Pulmonary artery endothelial cell (primary cell): Measurements from ENCODE around the gene KRTAP10-1. TPM values are rescaled to one million over a fixed set of nuclear protein-coding genes. Genes with fewer than 3 reads are reported as not detected.

Experiments used
- DNase-seq: peaks from one replicate; pipeline ENCODE4 v3.0.0-alpha.2; 2011; ENCODE audit warnings: low read depth, low spot score
- total RNA-seq: library from RNA; depleted of rRNA; stranded (reverse); fragments of >200 nt; gene quantifications from 2 replicates; pipeline ENCODE4 v1.2.3, GENCODE V29; 2014

Gene KRTAP10-1
- total RNA-seq, 1 donor from 2014 or later, result not detected

DNA sequence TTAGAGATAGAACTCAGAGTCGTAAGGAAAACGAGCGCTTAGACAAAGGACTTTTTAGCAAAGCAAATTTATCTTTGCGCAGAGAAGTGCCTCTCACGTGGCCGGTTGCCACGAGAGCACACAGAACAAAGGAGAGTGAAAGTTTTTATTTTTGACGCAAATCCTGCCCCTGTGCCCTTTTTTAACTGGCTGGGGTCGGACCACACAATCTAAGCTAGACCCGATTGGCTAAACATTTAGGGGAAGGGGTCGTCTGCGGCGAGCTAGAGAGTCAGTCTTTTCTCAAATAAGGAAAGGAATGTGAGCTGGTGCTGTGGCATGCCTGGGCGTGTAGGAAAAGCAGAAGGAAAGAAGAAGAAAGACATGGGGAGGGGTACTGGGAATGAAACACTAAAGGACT lies 8.9 kb upstream of the KRTAP10-1 start:
- no peak for DNase-seq

DNA sequence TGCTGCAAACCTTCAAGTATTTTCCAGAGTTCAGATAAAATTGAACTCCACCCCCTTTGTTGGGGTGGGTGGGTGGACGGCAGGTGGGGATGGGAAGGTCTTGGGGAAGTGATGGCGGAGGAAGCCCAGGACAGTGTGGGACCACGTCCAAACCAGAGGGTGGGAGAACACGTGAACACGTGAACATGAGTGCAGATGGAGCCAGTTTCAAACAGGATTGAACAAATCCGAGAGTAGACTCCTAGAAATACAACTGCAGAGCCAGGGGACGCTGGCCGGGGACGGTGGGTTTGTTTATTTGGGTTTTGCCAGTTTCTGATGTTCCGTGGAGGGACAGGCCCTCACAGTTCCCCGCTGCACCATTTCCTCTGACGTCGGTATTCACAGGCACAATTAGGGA lies 8.4 kb upstream of the KRTAP10-1 start:
- DNase-seq, result no peak

DNA sequence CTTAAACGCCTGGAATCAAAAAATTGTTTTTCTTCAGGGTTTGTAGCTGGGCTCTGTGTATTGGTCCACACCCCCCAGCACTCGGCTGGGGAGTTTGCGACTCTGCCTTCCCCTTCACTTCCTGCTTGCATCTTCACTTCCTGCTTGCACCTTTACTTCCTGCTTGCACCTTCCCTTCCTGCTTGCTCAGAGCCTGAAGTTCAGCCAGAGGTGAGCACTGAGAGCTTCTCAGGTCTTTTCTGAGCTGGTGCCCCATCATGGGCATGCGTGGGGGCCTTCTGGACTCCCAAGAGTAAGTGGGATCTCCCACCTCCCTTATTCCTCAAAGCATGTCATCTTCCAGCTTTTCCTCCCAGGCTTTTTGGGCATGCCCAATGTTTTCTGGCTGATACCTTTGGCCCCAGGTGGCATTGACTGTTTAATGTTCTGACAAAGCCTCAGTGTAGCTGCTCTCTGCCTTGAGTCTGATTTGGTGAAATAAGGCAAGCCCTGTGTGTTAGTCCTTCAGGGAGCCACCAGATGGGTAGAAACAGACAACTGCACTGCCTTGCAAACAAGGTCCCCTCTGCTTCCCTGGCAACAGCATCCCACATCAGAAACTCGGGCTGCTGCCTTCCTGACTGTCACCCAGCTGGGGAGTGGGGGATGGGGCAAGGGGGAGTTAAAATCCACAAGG lies 7.8 kb upstream of the KRTAP10-1 start:
- DNase-seq, result no peak

DNA sequence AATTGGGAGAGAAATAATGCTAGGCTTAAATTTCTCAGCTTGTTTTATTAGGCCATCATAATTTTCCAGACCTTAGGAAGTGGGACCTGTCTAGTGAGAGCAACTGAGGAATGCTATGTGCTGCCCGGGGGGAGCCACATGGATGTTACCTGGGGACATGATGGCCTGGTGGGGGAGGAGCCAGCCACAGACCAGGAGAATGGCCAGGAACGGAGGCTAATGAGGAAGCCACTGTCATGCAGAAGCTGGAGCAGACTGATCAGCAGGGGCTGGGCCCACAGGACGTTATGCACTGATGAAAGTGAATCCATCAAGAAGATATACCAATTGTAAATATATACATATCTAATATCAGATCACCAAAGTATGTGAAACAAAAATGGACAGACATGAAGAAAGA lies 4.6 kb upstream of the KRTAP10-1 start:
- no peak for DNase-seq

DNA sequence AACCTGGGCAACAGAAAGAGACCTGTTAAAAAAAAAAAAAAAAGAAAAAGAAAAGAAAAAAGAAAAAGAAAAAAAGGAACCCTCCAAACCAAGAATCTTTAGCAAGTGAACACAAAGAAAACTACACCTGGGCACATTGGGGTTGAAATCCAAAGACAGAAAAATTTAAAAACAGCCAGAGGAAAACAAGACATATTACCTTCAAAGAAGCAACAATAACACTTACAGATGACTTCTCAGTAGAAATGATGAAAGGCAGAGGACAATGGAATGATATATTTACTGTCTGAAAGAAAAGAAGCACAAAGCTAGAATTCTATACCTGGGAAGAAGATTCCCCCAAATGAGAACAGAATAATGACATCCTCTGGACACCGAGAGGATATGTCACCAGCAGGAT lies 2.7 kb upstream of the KRTAP10-1 start:
- DNase-seq, result no peak

DNA sequence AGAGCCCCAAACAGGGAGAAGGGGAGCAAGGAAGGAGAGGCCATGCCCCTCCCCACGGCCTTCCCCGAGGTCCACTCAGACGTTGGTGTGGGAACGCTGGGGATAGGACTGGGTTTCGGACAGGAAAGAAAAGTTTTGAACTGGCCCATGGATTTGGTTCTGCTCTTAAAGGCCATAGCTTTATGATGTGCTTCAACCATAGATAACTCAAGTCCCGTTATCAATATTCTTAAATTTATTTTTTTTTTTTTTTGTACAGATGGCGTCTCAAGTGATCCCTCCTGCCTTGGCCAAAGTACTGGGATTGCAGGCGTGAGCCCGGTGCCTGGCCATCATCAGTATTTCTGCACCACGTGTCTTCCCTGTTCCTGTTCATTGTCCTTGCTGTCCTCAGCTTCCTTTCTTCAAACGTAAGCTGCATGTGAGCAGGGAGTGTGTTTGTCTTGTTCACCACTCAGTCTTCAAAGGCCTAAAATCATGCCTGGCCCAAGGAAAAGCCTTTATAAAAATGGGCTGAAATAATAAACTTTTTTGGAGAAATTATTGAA lies 820 bp upstream of the KRTAP10-1 start:
- DNase-seq, result no peak

DNA sequence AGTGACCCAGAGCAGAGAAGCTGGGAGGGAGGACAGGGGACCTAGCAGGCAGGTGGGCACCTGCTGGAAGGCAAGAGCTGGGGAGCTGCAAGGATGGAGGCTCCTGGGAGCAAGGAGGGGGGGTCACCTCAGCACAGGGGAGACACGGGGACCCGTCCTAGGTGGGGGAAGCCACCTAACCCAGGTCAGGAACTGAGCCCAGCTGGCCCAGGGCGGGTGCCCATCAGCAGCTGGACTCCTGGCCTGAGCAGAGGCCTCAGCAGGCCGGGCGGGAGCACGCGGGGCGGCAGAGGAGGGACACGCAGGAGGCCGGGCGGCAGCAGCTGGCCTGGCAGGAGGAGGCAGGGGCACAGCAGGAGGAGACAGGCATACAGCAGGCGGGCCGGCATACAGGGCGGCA lies 949 bp downstream of the KRTAP10-1 start:
- no peak for DNase-seq

DNA sequence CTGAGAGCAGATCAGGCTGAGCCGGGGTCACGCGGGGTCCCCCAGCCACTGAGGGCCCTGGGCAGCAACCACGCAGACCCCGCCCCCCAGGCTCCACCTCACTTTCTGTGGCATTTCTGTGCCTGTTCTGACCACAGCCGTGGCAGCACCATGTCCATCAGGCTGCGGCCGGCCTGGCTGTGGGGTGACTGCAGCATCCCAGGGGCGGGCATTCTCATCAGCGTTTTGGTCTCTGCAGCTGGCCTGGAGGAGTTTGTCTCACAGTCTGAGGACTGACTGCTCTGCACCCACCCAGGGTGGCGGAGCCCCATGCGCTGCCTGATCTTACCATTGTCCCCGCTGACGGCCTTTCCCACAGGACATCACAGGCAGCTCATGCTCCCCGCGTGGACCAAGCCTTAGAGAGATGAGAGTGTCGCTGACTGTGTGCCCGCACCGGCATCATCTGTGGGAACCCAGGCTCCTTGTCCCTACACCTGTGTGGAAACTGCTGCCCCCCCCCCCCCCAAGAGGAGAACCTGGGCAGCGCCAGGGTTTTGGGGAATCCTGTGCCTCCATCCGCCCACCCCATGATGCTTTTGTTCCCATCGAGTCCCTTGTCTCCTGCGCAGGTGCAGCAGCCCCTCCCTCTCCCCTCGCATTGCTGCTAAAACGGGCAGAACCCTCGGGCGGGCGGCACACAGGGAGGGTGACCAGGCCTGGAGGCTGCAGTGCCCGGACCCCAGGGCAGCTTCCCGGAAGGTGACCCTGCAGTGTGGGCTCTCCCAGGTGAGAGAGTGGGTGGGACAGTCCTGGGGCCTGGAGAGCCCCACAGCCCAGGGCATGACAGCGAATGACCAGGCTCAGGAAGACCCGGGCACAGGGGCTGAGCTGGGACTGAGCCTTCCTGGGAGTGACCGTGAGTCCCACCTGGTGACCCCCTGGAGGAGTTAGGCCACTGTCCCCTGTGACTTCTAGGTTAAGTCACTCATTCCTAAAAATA lies 1.8 kb downstream of the KRTAP10-1 start:
- no peak for DNase-seq

DNA sequence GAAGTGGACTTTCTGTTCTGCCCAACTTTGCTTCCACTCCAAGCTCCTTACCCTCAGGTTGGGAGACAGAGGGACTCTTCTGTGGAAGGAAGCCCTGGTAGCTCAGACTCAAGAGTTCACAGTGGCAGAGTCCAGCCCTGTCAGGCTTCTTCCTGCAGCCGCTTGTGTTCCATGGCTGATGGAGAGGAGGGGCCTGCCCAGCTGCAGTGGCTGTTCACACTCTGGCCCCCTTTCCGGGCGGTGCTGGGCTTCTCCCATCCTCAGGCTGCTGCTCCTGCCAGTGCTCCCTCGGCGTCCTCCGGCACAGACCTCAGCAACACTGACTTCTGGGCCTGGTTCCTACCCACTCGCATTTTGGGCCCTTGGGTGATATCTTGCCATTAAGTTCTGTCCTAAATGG lies 4.0 kb downstream of the KRTAP10-1 start:
- DNase-seq, result no peak

DNA sequence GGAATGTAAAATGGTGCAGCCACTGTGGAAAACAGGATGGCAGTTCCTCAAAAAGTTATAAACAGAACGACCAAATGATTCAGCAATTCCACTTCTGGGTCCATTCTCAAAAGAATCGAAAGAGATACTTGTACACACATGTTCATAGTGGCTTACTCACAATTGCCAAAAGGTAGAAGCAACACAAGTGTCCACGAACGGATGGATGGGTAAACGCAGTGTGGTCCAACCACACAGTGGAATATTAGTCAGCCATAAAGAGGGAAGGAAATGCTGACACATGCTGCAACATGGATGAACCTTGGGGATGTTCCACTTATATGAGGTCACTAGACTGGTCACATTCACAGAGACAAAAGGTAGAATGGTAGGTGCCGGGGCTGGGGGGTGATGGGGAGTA lies 5.3 kb downstream of the KRTAP10-1 start:
- no peak for DNase-seq

DNA sequence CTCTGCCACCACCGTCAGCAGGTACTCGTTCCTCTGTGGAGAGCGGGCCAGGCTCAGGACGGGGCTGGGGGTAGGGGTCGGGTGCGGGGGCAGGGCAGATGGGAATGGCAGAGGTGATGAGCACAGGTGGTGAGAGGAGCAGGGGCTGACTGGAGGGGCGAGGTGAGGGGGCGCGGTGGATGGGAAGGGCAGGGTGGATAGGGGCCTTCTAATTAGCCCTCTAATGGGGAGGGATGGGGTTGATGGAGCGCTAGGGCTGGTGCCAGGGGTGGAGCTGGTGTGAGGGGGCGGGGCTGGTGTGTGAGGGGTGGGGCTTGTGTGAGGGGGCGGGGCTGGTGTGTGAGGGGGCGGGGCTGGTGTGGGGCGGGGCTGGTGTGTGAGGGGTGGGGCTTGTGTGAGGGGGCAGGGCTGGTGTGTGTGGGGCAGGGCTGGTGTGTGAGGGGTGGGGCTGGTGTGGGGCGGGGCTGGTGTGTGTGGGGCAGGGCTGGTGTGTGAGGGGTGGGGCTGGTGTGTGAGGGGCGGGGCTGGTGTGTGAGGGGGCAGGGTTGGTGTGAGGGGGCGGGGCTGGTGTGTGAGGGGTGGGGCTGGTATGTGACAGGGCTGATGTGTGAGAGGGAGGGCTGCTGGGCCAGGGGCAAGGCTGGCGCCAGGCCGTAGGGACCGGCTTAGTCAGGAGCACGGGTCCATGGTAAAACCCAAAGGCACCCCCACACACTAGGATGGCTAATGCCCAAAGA lies 5.9 kb downstream of the KRTAP10-1 start:
- DNase-seq, result no peak

DNA sequence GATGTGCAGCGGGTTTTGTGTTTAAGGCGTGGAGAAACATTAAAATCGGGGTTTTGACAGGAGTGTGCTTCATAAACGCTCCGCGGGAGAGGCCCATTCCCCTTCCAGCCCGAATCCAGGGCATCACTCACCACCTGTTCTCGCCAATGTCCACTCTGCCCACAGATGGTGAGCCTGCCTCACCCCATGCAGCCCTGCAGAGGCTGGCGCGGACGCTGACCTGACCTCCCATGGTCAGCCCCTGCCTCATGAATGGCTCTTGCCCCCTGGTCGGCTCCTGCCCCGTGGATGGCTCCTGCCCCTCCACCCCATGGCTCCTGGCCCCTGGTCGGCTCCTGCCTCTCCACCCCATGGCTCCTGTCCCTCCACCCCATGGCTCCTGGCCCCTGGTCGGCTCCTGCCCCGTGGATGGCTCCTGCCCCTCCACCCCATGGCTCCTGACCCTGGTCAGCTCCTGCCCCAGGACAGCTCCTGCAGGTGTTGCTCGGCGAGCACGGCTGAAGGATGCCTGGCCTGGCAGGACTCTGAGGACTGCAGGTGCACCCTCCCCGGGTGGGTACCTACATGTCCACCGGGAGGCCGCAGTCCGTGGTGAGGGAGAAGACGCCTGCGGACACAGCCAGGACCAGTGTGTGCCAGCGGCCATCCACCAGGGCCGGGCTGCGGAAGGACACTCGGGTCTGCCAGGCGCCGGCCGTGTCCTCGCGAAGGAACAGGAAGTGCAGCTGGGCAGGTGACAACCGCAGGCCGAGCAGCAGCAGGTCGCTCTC lies 6.7 kb downstream of the KRTAP10-1 start:
- DNase-seq, result no peak

DNA sequence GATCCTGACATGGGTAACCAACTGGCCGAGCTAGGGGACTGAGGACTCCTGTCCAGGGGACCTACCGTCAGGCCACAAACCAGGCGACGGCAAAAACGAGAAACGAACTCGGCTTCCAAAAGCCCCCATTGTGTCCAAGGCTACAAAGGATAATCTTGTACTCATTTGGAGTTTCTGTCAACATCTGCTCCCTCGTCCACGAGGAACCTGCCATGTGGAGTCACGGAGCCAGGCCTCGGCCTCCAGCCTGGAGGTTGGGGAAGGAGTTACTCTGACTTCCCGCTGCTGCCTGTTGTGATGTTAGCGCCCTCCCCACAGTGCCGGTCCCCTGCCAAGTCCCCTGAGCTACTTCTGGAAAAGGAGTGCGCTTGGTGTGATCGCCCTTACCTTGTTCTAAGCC lies 7.3 kb downstream of the KRTAP10-1 start:
- DNase-seq, result no peak

DNA sequence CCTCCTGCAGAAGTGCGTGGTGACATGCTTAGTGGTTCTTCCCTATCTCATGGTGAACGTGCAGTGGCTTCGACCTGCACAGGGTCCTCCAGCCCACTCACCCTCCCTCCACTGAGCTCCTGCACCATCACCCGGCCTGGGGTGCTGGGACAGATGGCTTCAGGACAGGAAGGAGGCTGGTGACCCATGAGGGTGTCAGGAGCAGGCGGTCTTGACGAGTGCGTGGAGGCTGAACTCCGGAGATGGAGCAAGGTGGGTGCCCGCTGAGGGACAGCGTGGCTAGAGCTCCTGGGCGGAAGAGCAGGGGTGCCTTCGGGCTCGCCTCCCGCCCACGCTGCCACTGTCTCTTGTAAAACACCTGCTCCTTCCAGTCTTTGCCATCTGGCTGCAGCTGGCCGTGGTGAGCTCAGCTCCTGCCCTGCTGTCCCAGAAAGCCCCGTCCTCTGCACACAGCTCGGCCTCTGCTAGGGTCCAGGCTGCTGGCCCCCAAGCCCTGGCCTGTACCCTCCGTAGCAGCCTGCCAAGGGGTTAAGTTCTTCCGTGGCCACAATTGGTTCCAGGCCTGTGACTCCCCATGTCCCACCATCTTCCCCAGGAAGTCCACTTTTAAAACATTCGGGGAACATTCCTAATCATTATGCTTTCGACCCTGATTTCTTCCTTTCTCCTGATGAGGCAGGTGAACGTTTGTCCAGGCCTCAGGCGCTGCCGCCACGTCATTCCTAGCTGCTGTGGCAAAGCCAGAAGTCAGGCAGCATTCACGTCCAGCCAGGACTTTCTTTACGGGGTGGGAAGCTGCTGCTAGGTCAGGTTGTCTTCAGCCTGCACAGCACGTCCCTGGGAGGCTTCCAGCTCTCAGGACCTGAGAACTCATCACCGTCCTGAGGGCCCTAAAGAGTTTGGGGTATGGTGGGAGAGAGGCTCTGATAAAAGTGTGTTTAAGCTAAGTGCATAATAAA lies 8.1 kb downstream of the KRTAP10-1 start:
- DNase-seq, result no peak

DNA sequence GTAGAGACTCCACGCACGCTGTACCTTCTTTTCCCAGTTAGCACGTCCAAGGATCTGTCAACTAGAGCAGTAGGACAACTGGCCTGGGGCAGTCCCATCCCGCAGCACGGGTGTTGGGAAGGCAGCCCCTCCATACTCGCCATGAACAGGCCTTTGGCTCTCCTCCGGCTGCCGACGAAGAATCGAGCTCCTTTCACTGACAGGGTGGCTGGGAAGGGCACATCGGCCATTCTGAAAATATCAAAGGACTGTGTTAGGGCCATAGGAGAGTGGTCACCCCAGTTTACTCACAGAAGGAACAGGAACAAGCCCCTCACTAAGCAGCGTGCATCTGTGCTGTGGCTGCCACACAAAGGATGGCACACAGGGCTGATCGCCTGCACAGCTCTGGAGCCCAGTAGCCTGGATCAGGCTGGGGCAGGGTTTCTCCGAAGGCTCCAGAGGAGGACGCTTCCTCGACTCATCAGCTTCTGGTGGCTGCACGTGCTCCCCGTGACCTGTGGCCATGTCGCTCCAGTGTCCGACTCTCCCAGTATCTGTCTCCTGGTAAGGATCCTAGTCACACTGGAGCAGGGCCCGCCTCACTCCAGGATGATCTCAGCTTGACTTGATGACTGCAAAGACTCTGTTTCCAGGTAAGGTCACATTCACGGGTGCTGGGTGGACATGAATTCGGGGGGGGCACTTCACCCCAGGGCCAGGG lies 8.9 kb downstream of the KRTAP10-1 start:
- DNase-seq, result no peak

DNA sequence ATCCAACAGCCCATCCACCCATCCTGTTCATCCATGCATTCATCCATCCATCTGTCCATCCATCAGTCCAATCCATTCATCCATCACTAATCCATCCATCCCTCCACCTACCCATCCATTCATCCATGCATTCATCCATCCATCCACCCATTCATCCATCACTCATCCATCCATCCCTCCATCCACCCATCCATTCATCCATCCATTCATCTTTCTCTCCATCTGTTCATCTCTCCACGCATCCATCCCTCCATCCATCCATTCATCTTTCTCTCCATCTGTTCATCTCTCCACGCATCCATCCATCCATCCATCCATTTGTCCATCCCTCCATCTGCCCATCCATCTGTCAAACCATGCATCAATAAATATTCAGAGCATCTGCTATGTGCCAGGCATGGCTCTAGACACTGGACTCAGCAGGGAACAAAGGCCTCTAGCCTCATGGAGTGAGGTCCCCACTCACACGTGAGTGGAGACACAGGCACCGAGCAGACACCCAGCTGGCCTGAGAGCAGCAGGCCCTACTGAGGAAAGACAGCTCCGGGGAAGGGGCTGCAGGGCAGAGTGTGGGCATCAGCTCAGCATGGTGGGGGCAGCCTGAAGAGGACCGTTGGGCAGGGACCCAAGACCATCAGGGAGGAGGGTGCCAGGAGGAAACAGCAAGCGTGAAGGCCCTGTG lies 9.6 kb downstream of the KRTAP10-1 start:
- DNase-seq, result no peak

DNA sequence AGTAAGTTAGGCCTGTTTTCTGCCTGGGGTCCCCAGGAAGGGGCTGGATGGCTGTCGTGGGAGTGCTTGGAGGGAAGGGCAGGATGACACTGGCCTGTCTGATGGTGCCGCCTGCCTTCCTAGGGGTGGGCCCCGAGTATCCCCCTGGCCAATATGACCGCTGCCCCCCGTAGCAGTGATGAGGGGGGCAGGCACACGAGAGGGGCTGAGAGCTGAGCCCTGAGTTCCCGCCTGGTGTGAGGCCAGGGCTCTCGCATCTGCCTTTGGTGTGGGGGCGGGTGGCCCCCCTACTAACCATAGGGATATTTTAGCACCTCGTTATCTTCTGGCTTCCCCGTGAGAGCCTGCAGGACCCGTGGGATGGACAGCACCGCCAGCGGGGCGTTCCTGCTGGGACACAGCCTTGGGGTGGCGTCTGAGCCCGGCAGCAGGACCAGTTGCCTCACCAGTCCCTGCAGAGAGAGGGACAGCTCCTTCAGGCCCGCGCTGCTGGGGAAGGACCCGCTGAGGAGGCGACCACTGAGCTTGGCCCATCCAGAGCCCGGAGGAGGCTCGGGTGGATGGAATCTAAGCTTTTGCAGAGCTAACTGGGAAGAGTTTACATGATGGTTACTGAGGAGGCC lies 10.4 kb downstream of the KRTAP10-1 start:
- no peak for DNase-seq

DNA sequence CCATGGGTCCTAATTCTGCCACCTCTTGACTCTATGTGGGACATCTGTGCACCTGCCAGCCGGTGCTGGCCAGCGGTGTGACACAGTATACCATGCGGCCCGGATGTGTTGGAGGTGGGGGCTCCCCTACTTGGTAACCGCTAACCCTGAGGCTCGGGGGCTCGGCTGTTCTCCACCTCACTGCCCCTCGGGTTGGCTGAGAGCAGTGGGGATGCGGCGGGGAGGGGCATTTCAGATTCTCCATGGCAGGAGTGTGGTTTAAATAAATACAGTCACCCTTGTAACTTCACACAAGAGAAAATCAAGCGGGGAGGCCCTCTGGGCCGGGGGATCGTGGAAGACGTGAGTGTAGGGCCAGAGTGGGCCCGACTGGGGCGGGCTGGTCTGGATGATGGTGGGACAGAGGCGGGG lies 11.0 kb downstream of the KRTAP10-1 start:
- no peak for DNase-seq
